ENCODE results near the gene NECAP2.

Gene NECAP2

DNA sequence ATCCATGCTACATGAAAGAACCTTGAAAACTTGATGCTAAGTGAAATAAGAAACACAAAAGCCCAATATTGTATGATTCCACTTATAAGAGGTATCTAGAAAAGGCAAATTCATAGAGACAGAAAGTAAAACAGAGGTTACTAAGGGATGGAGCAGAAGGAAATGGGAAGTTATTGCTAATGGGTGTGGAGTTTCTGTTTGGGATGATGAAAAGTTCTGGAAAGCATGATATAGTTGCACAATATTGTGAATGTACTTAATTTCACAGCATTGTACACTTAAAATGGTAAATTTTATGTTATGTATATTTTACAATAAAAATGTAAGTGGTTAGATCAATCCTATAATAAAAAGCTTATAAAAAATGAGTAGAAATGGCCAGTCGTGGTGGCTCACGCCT lies 1.6 kb upstream of the NECAP2 start:
- peaks cover 23% of the 10 kb centered on the region in 2 donors for H3K4me1 Mint-ChIP-seq (ENCODE audit: low read depth in 2 of 2)
- H3K4me3 Mint-ChIP-seq, result peak overlapping the region; percentile 0 to 95
- H3K27me3 Mint-ChIP-seq, result peaks cover 0 to 7% of the 10 kb centered on the region in 2 donors
- DNase-seq (no peak), ATAC-seq (replicated peaks) (no peak)
- peaks cover 31% of the 10 kb centered on the region for H3K36me3 Mint-ChIP-seq (ENCODE audit: insufficient read depth)
- no peak overlapping the region for H3K27ac Mint-ChIP-seq
- no peaks in the 10 kb centered on the region for H3K9me3 Mint-ChIP-seq

DNA sequence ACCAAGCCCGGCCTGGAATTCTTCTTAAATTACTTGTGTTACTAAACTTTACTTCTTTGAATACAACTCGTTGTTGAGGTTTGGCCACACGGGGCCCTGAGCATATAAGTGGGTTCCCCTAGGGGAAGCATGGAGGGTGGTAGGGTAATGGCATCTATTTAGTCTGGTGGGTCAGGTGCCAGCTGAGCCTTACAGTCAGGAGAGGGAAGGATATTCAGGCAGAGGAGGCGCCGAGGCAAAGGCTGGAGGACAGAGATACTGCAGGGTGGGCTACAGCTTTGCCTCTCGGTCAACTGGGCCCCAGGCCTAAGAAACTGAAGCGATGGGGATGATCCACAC lies 424 bp upstream of the NECAP2 start:
- ATAC-seq (replicated peaks), result peak; percentile 2

GRCh38 chr1:16441282-16441665 lies 750 bp downstream of the NECAP2 start:
- DNase-seq (no peak), ATAC-seq (replicated peaks) (peak; percentile 22)
- H3K27me3 Mint-ChIP-seq, result no peaks in the 10 kb centered on the region
- peak overlapping the region; percentile 94 to 97 for H3K27ac Mint-ChIP-seq
- H3K36me3 Mint-ChIP-seq (ENCODE audit: insufficient read depth), result peaks cover 54% of the 10 kb centered on the region
- peaks cover 27 to 29% of the 10 kb centered on the region in 2 donors for H3K4me1 Mint-ChIP-seq (ENCODE audit: low read depth in 2 of 2)
- H3K4me3 Mint-ChIP-seq, result peak overlapping the region; percentile 94 to 95
- no peaks in the 10 kb centered on the region for H3K9me3 Mint-ChIP-seq

More for the DNA sequence above, 424 bp upstream of the NECAP2 start:
- H3K4me3 Mint-ChIP-seq, result peak overlapping the region; percentile 94 to 95
- H3K9me3 Mint-ChIP-seq, result no peaks in the 10 kb centered on the region
- peaks cover 42% of the 10 kb centered on the region for H3K36me3 Mint-ChIP-seq (ENCODE audit: insufficient read depth)
- peak overlapping the region; percentile 94 to 97 for H3K27ac Mint-ChIP-seq
- peaks cover 0 to 6% of the 10 kb centered on the region in 2 donors for H3K27me3 Mint-ChIP-seq
- peak in 2 of 3 experiments; percentile 2 to 5 for DNase-seq
- peaks cover 27 to 29% of the 10 kb centered on the region in 2 donors for H3K4me1 Mint-ChIP-seq (ENCODE audit: low read depth in 2 of 2)

GRCh38 chr1:16442265-16442664 lies 1.7 kb downstream of the NECAP2 start:
- peaks cover 64% of the 10 kb centered on the region for H3K36me3 Mint-ChIP-seq (ENCODE audit: insufficient read depth)
- H3K9me3 Mint-ChIP-seq, result no peaks in the 10 kb centered on the region
- ATAC-seq (replicated peaks) (no peak), DNase-seq (no peak)
- peak overlapping the region; percentile 94 to 95 for H3K4me3 Mint-ChIP-seq
- H3K4me1 Mint-ChIP-seq (ENCODE audit: low read depth in 2 of 2), result peaks cover 27 to 31% of the 10 kb centered on the region in 2 donors
- H3K27ac Mint-ChIP-seq, result peak overlapping the region; percentile 94 to 97
- no peaks in the 10 kb centered on the region for H3K27me3 Mint-ChIP-seq

DNA sequence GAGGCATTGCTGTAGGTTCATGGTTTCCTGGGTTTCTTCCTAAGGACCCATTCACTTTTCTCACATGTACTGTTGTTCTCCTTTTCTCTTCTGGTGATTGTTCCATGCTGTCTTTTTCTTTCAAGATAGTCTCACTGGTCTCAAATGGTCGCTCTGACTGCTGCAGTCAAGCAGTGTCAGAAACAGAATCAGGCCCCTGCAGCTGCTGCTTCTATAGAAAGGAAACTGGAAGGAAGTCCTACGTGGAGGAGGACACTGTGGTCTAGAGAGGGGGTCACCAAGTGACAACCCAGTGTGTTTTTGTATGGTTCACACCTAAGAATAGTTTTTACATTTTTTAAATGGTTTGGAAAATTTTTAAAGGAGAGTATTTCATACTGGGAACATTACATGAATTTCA lies 2.4 kb downstream of the NECAP2 start:
- DNase-seq (no peak), ATAC-seq (replicated peaks) (no peak)
- H3K27me3 Mint-ChIP-seq, result no peaks in the 10 kb centered on the region
- H3K4me1 Mint-ChIP-seq (ENCODE audit: low read depth in 2 of 2), result peaks cover 29 to 34% of the 10 kb centered on the region in 2 donors
- H3K36me3 Mint-ChIP-seq (ENCODE audit: insufficient read depth), result peaks cover 70% of the 10 kb centered on the region
- peak overlapping the region; percentile 94 to 95 for H3K4me3 Mint-ChIP-seq
- H3K9me3 Mint-ChIP-seq, result no peaks in the 10 kb centered on the region
- peak overlapping the region; percentile 82 to 97 for H3K27ac Mint-ChIP-seq

DNA sequence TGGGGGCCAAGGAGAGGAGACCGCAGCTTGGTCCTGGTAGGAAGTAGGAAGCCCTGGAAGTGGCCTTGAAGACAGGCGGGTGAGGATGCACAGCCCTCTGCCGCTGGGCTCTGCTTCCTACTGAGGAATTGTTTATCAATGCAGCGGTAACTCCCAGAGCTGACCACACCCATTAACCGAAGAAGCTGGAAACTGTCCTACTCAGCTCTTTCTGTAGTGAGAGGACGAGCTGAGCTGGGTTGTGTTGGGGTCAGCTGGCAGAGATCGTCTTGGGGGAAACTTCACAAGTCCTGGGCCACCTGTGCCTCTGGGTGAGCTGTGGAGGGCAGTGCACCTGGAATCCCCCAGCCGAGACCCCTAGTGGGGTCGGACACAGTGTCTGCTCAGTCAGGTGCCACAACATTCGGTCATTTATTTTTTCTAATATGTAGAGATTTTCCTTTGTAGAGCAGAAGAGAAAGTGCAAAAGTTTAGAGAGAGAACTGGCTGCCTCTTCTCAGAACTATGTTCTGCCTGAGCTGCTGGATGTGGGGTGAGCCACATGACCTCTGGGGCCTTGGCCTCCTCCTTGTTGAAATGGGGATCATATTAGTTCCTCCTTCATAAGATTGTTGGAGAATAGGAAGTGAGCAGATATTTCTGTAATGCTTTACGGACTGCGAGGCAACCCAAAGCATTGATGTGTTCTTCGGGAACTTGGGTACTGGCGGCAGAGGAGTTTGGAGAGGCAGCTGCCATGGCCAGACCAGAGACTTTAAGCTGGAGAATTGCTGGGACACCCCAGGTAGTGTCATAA lies 3.6 kb downstream of the NECAP2 start:
- Mint-ChIP-seq H3K4me3 (no peak overlapping the region), H3K9me3 (no peaks in the 10 kb centered on the region), H3K27ac (peak overlapping the region; percentile 23 to 82), H3K27me3 (no peaks in the 10 kb centered on the region), H3K4me1 (ENCODE audit: low read depth in 2 of 2) (peaks cover 34 to 44% of the 10 kb centered on the region in 2 donors), H3K36me3 (ENCODE audit: insufficient read depth) (peaks cover 80% of the 10 kb centered on the region)
- DNase-seq (no peak), ATAC-seq (replicated peaks) (no peak)

- no peaks in the 10 kb centered on the region for H3K9me3 Mint-ChIP-seq
- peaks cover 41 to 48% of the 10 kb centered on the region in 2 donors for H3K4me1 Mint-ChIP-seq (ENCODE audit: low read depth in 2 of 2)
- H3K27ac Mint-ChIP-seq, result no peak overlapping the region
- ATAC-seq (replicated peaks) (no peak), DNase-seq (no peak)
- H3K36me3 Mint-ChIP-seq (ENCODE audit: insufficient read depth), result peaks cover 87% of the 10 kb centered on the region
- H3K4me3 Mint-ChIP-seq, result no peak overlapping the region
- H3K27me3 Mint-ChIP-seq, result no peaks in the 10 kb centered on the region
Measured at GRCh38 chr1:16445052-16445451, 4.5 kb downstream of the NECAP2 start.

GRCh38 chr1:16446116-16446515 lies 5.6 kb downstream of the NECAP2 start:
- DNase-seq (no peak), ATAC-seq (replicated peaks) (no peak)
- Mint-ChIP-seq H3K27ac (peak overlapping the region in 1 of 2 donors; percentile 18), H3K4me3 (no peak overlapping the region), H3K4me1 (ENCODE audit: low read depth in 2 of 2) (peaks cover 39 to 45% of the 10 kb centered on the region in 2 donors), H3K9me3 (no peaks in the 10 kb centered on the region), H3K27me3 (no peaks in the 10 kb centered on the region), H3K36me3 (ENCODE audit: insufficient read depth) (peaks cover 87% of the 10 kb centered on the region)

- Mint-ChIP-seq H3K27ac (peak overlapping the region; percentile 72 to 82), H3K9me3 (no peaks in the 10 kb centered on the region), H3K4me1 (ENCODE audit: low read depth in 2 of 2) (peaks cover 31 to 41% of the 10 kb centered on the region in 2 donors), H3K27me3 (no peaks in the 10 kb centered on the region), H3K36me3 (ENCODE audit: insufficient read depth) (peaks cover 89% of the 10 kb centered on the region), H3K4me3 (no peak overlapping the region)
- DNase-seq (no peak), ATAC-seq (replicated peaks) (no peak)
Measured at GRCh38 chr1:16447641-16448040, 7.1 kb downstream of the NECAP2 start.

- ATAC-seq (replicated peaks) (no peak), DNase-seq (no peak)
- no peaks in the 10 kb centered on the region for H3K9me3 Mint-ChIP-seq
- peaks cover 90% of the 10 kb centered on the region for H3K36me3 Mint-ChIP-seq (ENCODE audit: insufficient read depth)
- H3K27me3 Mint-ChIP-seq, result no peaks in the 10 kb centered on the region
- peak overlapping the region; percentile 76 to 83 for H3K27ac Mint-ChIP-seq
- no peak overlapping the region for H3K4me3 Mint-ChIP-seq
- H3K4me1 Mint-ChIP-seq (ENCODE audit: low read depth in 2 of 2), result peaks cover 22 to 30% of the 10 kb centered on the region in 2 donors
Measured at GRCh38 chr1:16449065-16449464, 8.5 kb downstream of the NECAP2 start.

- Mint-ChIP-seq H3K9me3 (no peaks in the 10 kb centered on the region), H3K4me3 (no peak overlapping the region), H3K36me3 (ENCODE audit: insufficient read depth) (peaks cover 91% of the 10 kb centered on the region), H3K27ac (peak overlapping the region; percentile 76 to 83), H3K4me1 (ENCODE audit: low read depth in 2 of 2) (peaks cover 19 to 25% of the 10 kb centered on the region in 2 donors), H3K27me3 (no peaks in the 10 kb centered on the region)
- DNase-seq (no peak), ATAC-seq (replicated peaks) (no peak)
Measured at GRCh38 chr1:16449666-16450065, 9.1 kb downstream of the NECAP2 start.

DNA sequence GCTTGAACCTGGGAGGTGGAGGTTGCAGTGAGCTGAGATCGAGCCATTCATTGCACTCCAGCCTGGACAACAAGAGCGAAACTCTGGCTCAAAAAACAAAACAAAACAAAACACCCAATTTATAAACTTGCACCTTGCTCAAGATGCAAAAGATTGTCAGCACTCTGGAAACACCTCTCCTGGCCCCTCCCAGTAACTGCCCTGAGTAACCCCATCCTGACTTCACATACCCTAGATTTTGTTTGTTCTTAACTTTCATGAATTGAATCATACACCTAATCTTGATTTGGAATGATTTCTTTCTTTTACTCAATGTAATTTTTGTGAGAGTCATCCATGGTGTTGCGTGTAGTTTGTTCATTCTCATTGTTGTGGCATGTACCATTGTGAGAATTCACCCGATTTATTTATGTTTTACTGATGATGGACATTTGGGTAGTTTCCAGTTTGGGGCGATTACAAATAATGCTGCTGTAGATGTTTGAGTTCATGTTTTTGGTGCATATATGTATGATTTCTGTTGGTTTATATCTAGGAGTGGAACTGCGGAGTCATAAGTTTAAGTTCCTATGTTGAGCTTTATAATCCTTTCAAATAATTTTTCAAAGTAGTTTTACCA lies 10.4 kb downstream of the NECAP2 start:
- ATAC-seq (replicated peaks) (no peak), DNase-seq (no peak)
- no peaks in the 10 kb centered on the region for H3K27me3 Mint-ChIP-seq
- no peak overlapping the region for H3K4me3 Mint-ChIP-seq
- H3K36me3 Mint-ChIP-seq (ENCODE audit: insufficient read depth), result peaks cover 92% of the 10 kb centered on the region
- H3K4me1 Mint-ChIP-seq (ENCODE audit: low read depth in 2 of 2), result peaks cover 19 to 25% of the 10 kb centered on the region in 2 donors
- H3K9me3 Mint-ChIP-seq, result no peaks in the 10 kb centered on the region
- H3K27ac Mint-ChIP-seq, result no peak overlapping the region

DNA sequence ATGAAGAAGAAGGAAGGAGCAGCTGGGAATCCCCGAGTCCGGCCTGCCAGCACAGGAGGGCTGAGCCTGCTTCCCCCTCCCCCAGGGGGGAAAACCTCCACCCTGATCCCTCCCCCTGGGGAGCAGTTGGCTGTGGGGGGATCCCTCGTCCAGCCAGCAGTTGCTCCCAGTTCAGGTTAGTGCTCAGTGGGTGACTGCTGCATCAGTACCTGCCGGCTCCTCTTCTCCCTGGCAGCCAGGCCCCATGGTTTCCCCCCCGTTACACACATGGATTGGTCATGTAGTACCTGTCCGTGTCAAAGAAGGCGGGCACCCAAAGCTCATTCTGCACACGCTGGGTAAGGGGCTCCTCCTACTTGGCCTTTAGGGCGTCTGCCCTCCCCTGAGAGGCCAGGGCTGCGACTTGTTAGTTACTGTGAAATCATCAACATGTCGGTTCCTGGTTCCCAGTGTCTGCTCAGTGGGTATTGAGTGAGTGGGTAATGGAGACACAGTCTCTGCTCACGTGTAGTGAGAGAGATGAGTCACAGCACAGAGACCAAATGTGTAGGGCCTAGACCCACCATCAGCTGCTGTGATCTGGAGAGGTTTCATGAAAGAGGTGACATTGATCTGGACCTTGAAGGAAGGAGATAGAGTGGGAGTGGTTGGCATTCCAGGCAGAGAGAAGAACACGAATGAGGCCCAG lies 11.5 kb downstream of the NECAP2 start:
- Mint-ChIP-seq H3K4me1 (ENCODE audit: low read depth in 2 of 2) (peaks cover 19 to 25% of the 10 kb centered on the region in 2 donors), H3K27me3 (no peaks in the 10 kb centered on the region), H3K36me3 (ENCODE audit: insufficient read depth) (peaks cover 91% of the 10 kb centered on the region), H3K4me3 (no peak overlapping the region), H3K9me3 (no peaks in the 10 kb centered on the region), H3K27ac (peak overlapping the region in 1 of 2 donors; percentile 73)
- DNase-seq (no peak), ATAC-seq (replicated peaks) (no peak)

Data from effector memory CD8-positive, alpha-beta T cell (primary cell).